OCI-M1 (cell line): ENCODE measurements around the gene NPHP3.
"Not testable (repeated sequence)": the region's sequence is repeated elsewhere in the genome, so short reads cannot be mapped to it uniquely, and the experiment has no call there.

Experiments
- DNase-seq: peaks from one replicate; lab custom pipeline; 2025; lab: John Stamatoyannopoulos, UW

NPHP3 gene, protein sequence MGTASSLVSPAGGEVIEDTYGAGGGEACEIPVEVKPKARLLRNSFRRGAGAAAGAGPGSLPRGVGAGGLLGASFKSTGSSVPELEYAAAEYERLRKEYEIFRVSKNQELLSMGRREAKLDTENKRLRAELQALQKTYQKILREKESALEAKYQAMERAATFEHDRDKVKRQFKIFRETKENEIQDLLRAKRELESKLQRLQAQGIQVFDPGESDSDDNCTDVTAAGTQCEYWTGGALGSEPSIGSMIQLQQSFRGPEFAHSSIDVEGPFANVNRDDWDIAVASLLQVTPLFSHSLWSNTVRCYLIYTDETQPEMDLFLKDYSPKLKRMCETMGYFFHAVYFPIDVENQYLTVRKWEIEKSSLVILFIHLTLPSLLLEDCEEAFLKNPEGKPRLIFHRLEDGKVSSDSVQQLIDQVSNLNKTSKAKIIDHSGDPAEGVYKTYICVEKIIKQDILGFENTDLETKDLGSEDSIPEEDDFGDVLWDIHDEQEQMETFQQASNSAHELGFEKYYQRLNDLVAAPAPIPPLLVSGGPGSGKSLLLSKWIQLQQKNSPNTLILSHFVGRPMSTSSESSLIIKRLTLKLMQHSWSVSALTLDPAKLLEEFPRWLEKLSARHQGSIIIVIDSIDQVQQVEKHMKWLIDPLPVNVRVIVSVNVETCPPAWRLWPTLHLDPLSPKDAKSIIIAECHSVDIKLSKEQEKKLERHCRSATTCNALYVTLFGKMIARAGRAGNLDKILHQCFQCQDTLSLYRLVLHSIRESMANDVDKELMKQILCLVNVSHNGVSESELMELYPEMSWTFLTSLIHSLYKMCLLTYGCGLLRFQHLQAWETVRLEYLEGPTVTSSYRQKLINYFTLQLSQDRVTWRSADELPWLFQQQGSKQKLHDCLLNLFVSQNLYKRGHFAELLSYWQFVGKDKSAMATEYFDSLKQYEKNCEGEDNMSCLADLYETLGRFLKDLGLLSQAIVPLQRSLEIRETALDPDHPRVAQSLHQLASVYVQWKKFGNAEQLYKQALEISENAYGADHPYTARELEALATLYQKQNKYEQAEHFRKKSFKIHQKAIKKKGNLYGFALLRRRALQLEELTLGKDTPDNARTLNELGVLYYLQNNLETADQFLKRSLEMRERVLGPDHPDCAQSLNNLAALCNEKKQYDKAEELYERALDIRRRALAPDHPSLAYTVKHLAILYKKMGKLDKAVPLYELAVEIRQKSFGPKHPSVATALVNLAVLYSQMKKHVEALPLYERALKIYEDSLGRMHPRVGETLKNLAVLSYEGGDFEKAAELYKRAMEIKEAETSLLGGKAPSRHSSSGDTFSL (N-terminal part only)

DNA sequence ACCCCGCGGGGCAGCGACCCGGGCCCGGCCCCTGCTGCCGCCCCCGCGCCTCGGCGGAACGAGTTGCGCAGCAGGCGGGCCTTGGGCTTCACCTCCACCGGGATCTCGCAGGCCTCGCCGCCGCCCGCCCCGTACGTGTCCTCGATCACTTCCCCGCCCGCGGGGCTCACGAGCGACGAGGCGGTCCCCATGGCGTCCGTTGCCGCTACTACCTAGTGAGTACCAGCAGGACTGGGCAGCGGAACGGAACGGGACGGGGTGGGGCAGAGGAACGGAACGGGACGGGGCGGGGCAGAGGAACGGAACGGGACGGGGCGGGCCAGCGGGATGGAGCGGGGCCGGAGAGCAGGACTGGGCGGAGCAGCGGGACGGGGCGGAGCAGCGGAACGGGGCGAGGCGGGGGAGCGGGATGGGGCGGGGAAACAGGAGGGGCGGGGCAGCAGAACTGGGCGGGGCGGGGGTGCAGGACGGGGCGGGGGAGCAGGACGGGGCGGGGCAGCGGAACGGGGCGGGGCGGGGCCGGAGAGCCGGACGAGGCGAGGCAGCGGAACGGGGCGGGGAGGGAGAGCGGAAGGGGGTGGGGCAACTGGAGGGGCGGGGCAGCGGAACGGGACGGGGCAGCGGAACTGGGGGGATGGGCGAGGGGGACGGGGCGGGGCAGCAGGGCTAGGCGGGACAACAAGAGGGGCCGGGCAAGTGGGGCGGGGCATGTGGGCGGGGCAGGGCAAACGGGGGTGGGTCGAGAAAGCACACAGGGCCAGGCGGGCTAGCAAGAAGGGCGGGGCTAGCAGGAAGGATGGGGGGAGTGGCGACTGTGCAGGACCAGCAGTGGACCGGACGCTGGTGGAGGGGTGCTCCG lies at the start of gene NPHP3:
Gene NPHP3 (minus strand): TSS at position 245 of the 859 bp plus-strand sequence. CDS start 54 bp downstream, at position 191.
- DNase-seq, result peak; percentile 93

GRCh38 chr3:132758740-132759139 lies 36.5 kb upstream of the NPHP3 start:
- DNase-seq, result peak; percentile 70

DNA sequence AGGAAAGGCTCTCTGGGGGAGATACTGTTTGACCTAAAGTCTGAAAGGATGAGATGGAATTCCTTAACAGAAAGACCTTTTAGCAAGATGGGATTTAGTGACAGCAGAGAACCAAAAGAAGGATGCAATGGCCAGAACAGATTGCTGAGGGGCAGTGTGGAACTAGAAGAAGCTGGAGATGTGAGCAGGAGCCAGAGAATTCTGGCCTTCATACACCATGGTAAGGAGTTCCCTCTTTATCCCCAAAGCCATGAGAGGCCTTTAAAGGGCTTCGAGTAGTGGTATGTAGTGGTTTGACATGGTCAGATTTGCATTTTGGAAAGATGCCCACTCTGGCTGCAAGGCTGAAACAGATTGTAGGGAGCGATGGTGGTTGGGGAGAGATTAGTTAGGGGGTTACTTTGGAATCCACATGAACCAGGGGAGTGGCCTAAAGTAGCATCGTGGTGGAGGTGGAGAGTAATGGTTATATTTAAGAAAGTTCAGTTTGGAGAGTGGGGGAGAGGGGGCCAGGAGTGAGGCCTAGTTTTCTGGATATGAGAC lies 34.0 kb upstream of the NPHP3 start:
- peak; percentile 51 for DNase-seq

DNA sequence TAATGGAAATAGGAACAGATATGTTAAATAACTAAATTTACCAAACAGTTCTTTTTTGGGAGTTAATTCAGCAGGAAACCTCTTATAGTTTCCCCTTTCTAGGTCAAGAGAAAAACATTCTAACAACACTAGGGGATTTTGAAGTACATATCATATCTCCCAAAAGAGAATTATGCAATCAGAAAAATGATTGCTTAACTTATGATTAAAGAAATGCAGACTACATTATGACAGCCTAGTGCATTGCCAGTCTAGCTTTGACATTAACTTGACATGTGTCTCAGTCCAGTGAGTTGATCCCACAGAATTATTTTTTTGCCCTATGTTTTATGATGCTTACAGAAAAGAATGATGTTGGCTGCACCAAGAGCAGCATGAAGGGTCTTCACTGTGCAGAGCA lies 31.7 kb upstream of the NPHP3 start:
- DNase-seq, result peak; percentile 72

DNA sequence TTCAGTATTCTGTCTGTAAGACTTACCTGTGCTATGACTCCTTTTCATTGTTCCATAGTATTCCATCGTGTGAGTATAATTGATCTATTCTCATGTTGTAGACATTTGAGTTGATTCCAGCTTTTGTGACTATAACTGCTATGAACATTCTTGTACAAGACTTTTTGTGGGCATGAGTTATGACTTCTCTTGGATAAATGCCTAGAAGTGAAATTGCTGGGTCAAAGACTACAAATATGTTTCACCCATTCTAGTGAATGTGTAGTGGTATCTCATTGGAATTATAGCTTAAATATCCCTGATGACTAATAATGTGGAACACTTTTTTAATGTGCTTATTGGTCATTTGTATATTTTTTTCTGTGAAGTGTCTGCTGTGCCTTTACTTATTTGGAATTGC lies 27.6 kb upstream of the NPHP3 start:
- no peak for DNase-seq

DNA sequence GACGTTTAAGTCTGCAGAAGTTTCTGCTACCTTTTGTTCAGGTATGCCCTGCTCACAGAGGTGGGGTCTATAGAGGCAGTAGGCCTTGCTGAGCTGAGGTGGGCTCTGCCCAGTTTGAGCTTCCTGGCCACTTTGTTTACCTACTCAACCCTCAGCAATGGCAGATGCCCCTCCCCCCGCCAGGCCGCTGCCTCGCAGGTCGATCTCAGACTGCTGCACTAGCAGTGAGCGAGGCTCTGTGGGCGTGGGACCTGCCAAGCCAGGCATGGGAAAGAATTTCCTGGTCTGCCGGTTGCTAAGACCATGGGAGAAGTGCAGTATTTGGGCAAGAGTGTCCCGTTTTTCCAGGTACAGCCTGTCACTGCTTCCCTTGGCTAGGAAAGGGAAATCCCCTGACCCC lies 24.5 kb upstream of the NPHP3 start:
- not testable (repeated sequence) for DNase-seq

GRCh38 chr3:132738314-132738713 lies 16.1 kb upstream of the NPHP3 start:
- no peak for DNase-seq

DNA sequence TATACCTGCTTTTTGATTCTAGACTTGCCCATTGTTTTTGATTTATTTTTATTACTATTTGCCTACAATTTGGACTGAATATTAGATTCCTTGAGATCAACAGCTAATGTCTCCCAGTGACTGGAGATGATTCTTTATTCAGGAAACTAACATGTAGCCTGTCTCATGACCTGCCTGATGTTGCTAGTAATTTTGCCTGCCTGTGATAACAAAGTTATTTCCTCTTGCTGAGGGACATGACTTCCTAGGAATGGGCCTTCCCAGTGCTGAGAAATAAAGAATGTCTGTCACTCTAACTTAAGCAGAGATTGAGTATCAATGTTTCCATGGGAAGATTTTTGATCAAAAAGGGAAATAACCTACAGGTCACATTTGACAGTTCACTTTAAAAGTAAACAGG lies 13.4 kb upstream of the NPHP3 start:
- DNase-seq, result peak; percentile 11

- peak; percentile 81 for DNase-seq
Observed at GRCh38 chr3:132730891-132731580, 8.8 kb upstream of the NPHP3 start.

GRCh38 chr3:132726341-132726823 lies 4.2 kb upstream of the NPHP3 start:
- DNase-seq, result peak; percentile 84

GRCh38 chr3:132723024-132723950 lies 1.1 kb upstream of the NPHP3 start:
- no peak for DNase-seq

GRCh38 chr3:132721479-132722164 lies 587 bp downstream of the NPHP3 start:
- DNase-seq, result peak; percentile 77

GRCh38 chr3:132720228-132720627 lies 2.0 kb downstream of the NPHP3 start:
- no peak for DNase-seq

DNA sequence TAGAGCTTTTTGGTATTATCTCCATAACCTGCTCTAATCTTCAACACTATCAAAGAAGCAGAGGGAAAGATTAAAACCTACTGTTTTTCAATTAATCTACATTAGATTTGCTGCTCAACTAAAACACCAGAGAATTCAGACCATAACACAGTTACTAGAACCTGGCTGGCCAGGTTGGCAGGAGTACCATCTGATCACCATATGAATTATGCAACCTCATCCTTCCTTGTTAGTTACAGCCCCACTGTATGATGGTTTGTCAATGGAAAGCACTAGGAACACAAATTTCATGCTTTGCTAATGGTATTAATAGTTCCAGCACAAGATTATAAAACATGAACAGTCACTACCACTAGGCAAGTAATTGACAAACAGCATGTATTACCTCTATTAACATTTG lies 5.8 kb downstream of the NPHP3 start:
- DNase-seq, result no peak

DNA sequence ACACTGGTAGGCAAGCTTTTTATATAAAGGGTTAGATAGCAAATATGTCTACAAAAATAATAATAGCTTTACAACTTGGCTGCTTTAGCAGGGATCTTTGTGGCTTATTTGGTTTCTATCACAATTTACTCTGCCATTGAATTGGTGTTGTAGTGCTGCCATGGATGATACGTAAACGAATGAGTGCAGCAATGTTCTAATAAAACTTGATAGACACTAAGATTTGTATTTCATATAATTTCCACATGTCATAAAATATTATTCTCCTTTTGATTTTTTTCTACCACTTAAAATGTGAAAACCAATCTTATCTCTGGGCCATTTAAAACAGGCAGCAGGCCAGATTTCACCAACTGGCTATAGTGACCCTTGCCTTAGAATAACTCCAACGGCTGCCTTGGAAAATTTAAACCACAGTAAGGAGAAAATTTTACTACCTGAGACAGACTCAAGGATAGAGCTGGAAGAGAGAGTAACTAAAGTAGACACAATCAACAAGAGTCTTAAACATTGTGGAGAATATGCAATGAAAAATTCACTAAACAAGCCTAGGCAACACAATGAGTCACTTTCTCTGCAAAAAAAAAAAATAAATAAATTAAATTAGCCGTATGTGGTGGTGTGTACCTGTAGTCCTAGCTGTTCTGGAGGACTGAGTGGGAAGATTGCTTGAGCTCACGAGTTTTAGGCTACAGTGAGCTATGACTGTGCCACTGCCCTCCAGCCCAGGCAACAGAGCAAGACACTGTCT lies 8.1 kb downstream of the NPHP3 start:
- no peak for DNase-seq

- no peak for DNase-seq
Observed at GRCh38 chr3:132710311-132710710, 11.9 kb downstream of the NPHP3 start.

DNA sequence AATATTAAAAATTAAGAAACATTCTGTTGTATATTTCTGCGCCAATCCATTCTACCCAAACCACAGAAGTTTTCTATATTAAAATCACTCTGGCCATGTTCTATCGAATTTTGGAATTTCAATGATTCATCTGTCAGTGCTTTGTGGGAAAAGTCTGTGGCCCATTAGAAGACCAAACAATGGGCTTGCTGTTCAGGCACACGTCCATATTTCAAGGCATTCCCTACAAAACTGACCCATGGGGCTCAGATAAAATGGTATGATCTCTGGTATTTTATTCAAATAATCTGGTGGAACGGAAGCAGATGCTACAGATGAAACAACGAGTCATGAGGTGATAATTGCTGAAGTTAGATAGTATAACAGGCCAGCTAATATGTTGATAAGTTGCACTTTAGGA lies 12.4 kb downstream of the NPHP3 start:
- no peak for DNase-seq

GRCh38 chr3:132703733-132704132 lies 18.5 kb downstream of the NPHP3 start:
- DNase-seq, result no peak
